Breast epithelium (tissue), 4 donors: ENCODE measurements around the gene ZNF765. TPM values are rescaled to one million over a fixed set of nuclear protein-coding genes. Genes with fewer than 3 reads are reported as not detected.
A peak's percentile ranks its signal among the peaks of the same experiment; 100 is the strongest.
"Not testable (repeated sequence)": the region's sequence is repeated elsewhere in the genome, so short reads cannot be mapped to it uniquely, and the experiment has no call there.

Source experiments
- DNase-seq, 2 donors: peaks; one replicate each; pipeline ENCODE4 v3.0.0-alpha.2; 2019; ENCODE audit warnings: low spot score in 2 of 2
- H3K27ac ChIP-seq, 2 donors: fragments of 200-600 bp; sonication (generic) in 1 of 2; one replicate each; pipeline ENCODE4 v1.5.1; 2016 to 2019; ENCODE audit warnings: mild to moderate bottlenecking in 1 of 2
- H3K27me3 ChIP-seq, 2 donors: fragments of 200-600 bp; sonication (generic) in 1 of 2; one replicate each; pipeline versions ENCODE4 v1.5.1 to v1.6.0; 2017 to 2019; ENCODE audit warnings: control low read depth in 1 of 2, mild to moderate bottlenecking in 1 of 2
- H3K36me3 ChIP-seq: fragments of 200-600 bp; one replicate; pipeline ENCODE4 v1.5.1; 2019
- H3K4me1 ChIP-seq, 2 donors: fragments of 200-600 bp; sonication (generic); one replicate each; pipeline ENCODE4 v1.5.1; 2016 to 2019; ENCODE audit warnings: control low read depth in 1 of 2
- H3K4me3 ChIP-seq, 3 donors: fragments of 200-600 bp; sonication (generic); 1 replicate in 2 of 3; 2 replicates in 1 of 3; pipeline ENCODE4 v1.5.1; 2016 to 2019; ENCODE audit warnings: mild to moderate bottlenecking in 3 of 3, moderate library complexity in 2 of 3
- H3K9me3 ChIP-seq, 2 donors: fragments of 200-600 bp; sonication (generic) in 1 of 2; one replicate each; pipeline ENCODE4 v1.5.1; 2016 to 2019; ENCODE audit warnings: control low read depth in 1 of 2
- CTCF ChIP-seq, 3 donors: fragments of 450-650 bp; IDR thresholded peaks; one replicate each; pipeline ENCODE4 v1.5.1; 2016 to 2017; ENCODE audit warnings: antibody characterized with exemption in 3 of 3, mild to moderate bottlenecking in 3 of 3, moderate library complexity in 3 of 3
- POLR2A ChIP-seq: fragments of 450-650 bp; IDR thresholded peaks from one replicate; pipeline ENCODE4 v1.6.1; 2016; ENCODE audit warnings: antibody characterized with exemption, mild to moderate bottlenecking, moderate library complexity
- POLR2AphosphoS5 ChIP-seq, 3 donors: sonication (generic); formaldehyde crosslinking; IDR thresholded peaks; one replicate each; pipeline ENCODE4 v1.6.1; 2017; ENCODE audit warnings: antibody characterized with exemption in 3 of 3
- intact Hi-C: fragments of 100-400 bp; cut with DNase I; formaldehyde crosslinking; loops from one replicate; pipeline ENCODE4 v1.15.1; 2023; ENCODE audit warnings: low total_unique reads
- total RNA-seq, 3 donors: library from RNA; depleted of rRNA; stranded (reverse); fragments of >200 nt; gene quantifications; one replicate each; pipeline ENCODE4 v1.1.0, GENCODE V29; 2016

Gene ZNF765
- total RNA-seq, 3 donors from 2014 or later: 9.3 to 18.4 (median 12.1) TPM

GRCh38 chr19:53461866-53462265, 66.9 kb downstream of the ZNF765 start:
- TF ChIP-seq CTCF (IDR thresholded peaks at IDR 0.05) (no peak), POLR2A (no peak), POLR2AphosphoS5 (IDR thresholded peaks at IDR 0.05) (no peak)
- Histone ChIP-seq H3K36me3 (no peaks in the 10 kb centered on the region), H3K4me1 (no peaks in the 10 kb centered on the region), H3K27me3 (no peaks in the 10 kb centered on the region), H3K4me3 (no peak overlapping the region), H3K9me3 (peaks cover 12 to 19% of the 10 kb centered on the region in 2 donors), H3K27ac (no peak overlapping the region)
- intact Hi-C loops: no loop called here
- no peak for DNase-seq

GRCh38 chr19:53462861-53463260, 67.9 kb downstream of the ZNF765 start:
- Histone ChIP-seq H3K4me1 (no peaks in the 10 kb centered on the region), H3K4me3 (peak overlapping the region in 1 of 3 donors; percentile 13), H3K36me3 (no peaks in the 10 kb centered on the region), H3K27ac (no peak overlapping the region), H3K9me3 (peaks cover 9 to 11% of the 10 kb centered on the region in 2 donors), H3K27me3 (no peaks in the 10 kb centered on the region)
- DNase-seq: no peak
- intact Hi-C loops: no loop called here
- TF ChIP-seq CTCF (IDR thresholded peaks at IDR 0.05) (no peak), POLR2AphosphoS5 (IDR thresholded peaks at IDR 0.05) (no peak), POLR2A (no peak)

DNA sequence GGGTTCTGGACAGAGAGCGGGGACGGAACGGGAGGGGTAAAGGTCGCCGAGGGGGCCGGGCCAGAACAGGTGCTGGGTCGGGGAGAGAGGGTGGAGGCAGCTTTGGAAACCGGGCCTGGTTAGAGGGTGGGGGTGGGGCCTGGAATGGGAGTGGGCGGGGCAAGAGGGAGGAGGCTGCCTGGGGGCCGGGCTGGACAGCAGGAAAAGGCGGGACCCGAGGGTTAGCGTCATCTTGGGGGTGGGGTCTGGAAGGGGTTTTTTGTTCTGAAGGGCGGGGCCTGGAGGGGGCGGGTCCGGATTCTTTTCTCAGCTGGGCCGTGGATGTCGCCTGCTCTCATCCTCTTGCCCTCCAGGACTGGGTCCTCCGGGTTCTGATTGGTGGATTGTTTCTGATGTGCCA, 68.3 kb downstream of the ZNF765 start:
- Histone ChIP-seq H3K36me3 (no peaks in the 10 kb centered on the region), H3K4me1 (no peaks in the 10 kb centered on the region), H3K27ac (no peak overlapping the region), H3K27me3 (no peaks in the 10 kb centered on the region), H3K4me3 (peak overlapping the region in 1 of 3 donors; percentile 13), H3K9me3 (peaks cover 6 to 7% of the 10 kb centered on the region in 2 donors)
- intact Hi-C loops: no loop called here
- DNase-seq: peak; percentile 26 to 55
- TF ChIP-seq POLR2A: no peak
- TF ChIP-seq POLR2AphosphoS5 (IDR thresholded peaks at IDR 0.05): no peak
- no peak for TF ChIP-seq CTCF (IDR thresholded peaks at IDR 0.05)

DNA sequence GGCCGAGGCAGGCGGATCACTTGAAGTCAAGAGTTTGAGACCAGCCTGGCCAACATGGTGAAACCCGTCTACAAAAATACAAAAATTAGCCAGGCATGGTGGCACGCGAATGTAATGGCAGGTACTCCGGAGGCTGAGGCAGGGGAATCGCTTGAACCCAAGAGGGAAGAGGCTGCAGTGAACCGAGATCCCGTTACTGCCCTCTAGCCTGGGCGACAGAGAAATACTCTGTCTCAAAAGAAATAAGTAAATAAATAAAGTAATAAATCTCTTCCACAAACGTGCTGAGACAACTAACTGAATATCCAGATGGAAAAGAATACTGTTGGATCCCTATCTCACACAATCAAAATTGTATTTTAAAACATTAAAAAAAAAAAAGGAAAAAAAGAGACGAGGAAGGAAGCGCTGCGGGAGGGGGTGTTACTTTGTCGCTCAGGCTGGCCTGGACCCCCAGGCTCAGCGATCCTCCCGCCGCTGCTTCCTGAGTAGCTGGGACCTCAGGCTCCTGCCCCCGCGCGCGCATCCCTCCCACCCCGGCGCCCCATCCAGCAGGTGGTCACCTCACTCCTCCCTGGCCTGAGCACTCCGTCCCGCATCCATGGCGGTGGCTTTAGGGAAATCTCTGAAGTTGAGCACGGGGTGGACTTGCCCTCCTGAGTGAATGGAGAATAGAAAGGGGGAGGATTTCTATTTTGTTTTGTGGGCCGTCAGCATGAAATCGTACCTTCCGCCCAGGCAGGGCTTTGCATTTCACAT, 72.0 kb downstream of the ZNF765 start:
- H3K4me3 ChIP-seq: peak overlapping the region; percentile 69 to 78 (median 76)
- intact Hi-C loops: no loop called here
- peaks cover 0 to 3% of the 10 kb centered on the region in 2 donors for H3K9me3 ChIP-seq
- peak overlapping the region in 1 of 2 donors; percentile 77 for H3K27ac ChIP-seq
- TF ChIP-seq POLR2AphosphoS5 (IDR thresholded peaks at IDR 0.05) (no peak), POLR2A (no peak), CTCF (IDR thresholded peaks at IDR 0.05) (no peak)
- H3K27me3 ChIP-seq: no peaks in the 10 kb centered on the region
- no peaks in the 10 kb centered on the region for H3K4me1 ChIP-seq
- no peak for DNase-seq
- no peaks in the 10 kb centered on the region for H3K36me3 ChIP-seq

DNA sequence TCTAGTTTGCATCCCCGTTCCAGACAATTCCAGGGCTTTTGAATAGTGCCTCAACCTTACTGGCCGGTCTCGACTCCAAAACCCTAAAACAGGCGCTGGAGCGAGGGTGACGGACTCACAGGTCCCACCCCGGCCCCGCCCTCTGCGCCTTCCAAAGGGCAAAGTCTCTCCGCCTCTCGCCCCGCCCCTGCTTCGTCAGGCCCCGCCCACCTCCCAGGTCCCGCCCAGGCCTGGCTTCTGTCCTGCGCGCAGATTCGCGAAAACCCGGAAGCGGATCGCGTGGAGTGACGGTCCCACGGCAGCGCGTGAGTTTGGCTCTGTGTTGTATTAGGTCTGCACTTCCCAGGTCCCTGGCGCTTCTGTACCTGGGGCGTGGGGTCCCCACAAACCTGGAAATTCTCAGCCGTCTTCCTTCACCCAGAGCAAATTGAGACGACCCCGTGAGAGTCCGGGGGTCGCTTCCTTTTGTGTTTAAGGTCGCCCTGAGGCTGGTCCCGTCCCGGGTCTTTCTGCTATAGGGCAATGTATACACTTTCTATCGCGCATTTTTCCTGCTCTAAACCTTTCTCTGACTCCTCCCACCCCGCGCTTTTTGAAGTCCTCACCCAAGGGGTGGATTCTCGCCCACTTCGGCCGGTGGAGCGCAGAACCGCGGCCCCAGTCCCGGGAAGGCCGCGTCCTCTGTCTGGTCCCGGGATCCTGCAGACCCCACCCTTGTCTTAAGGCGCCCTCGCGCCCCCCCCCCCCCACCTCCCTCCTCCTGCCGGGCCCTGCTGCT, 72.7 kb downstream of the ZNF765 start, which contains the start of gene ZNF813:
Gene ZNF813 (plus strand): TSS at position 249 of the 778 bp plus-strand sequence. CDS start 16,090 bp downstream, outside the sequence.
- intact Hi-C loops: no loop called here
- peak; percentile 89 to 98 for DNase-seq
- H3K27me3 ChIP-seq: no peaks in the 10 kb centered on the region
- peak within 1 kb of the TSS; percentile 69 to 78 (median 76) for H3K4me3 ChIP-seq
- peak within 1 kb of the TSS; percentile 76 to 77 for H3K27ac ChIP-seq
- no peaks in the 10 kb centered on the region for H3K36me3 ChIP-seq
- TF ChIP-seq CTCF (IDR thresholded peaks at IDR 0.05) (no peak), POLR2AphosphoS5 (IDR thresholded peaks at IDR 0.05) (peak in 2 of 3 donors; percentile 19 to 21)
- peaks cover 0 to 5% of the 10 kb centered on the region in 2 donors for H3K9me3 ChIP-seq
- no peaks in the 10 kb centered on the region for H3K4me1 ChIP-seq

- H3K9me3 ChIP-seq, H3K27me3 ChIP-seq, H3K4me1 ChIP-seq, H3K27ac ChIP-seq, H3K36me3 ChIP-seq, intact Hi-C loops, DNase-seq: not testable (repeated sequence)
- peak overlapping the region; percentile 69 to 78 (median 76) for H3K4me3 ChIP-seq
Observed at GRCh38 chr19:53468628-53469027, 73.7 kb downstream of the ZNF765 start.
